Gastroesophageal sphincter (tissue), 4 donors: ENCODE measurements around the gene FAHD1. TPM values are rescaled to one million over a fixed set of nuclear protein-coding genes. Genes with fewer than 3 reads are reported as not detected.

Source experiments
- ATAC-seq: fragments of 150-250 bp; one replicate; pipeline ENCODE4 v1.9.1; 2016; ENCODE audit warnings: mild to moderate bottlenecking, moderate library complexity
- H3K27ac ChIP-seq, 4 donors: fragments of 200-600 bp; sonication (generic) in 3 of 4; 1 replicate in 3 of 4; 2 replicates in 1 of 4; pipeline ENCODE4 v1.5.1; 2016 to 2019
- H3K27me3 ChIP-seq: fragments of 200-600 bp; sonication (generic); one replicate; pipeline ENCODE4 v1.5.1; 2019
- H3K36me3 ChIP-seq, 2 donors: fragments of 200-600 bp; sonication (generic); one replicate each; pipeline ENCODE4 v1.5.1; 2019; ENCODE audit warnings: control low read depth in 1 of 2
- H3K4me1 ChIP-seq, 3 donors: fragments of 200-600 bp; sonication (generic); 1 replicate in 2 of 3; 2 replicates in 1 of 3; pipeline ENCODE4 v1.5.1; 2016 to 2019; ENCODE audit warnings: control low read depth in 2 of 3
- H3K4me3 ChIP-seq, 2 donors: fragments of 200-600 bp; sonication (generic); one replicate each; pipeline ENCODE4 v1.5.1; 2019; ENCODE audit warnings: mild to moderate bottlenecking in 1 of 2, moderate library complexity in 1 of 2
- H3K9me3 ChIP-seq, 3 donors: fragments of 200-600 bp; sonication (generic); one replicate each; pipeline ENCODE4 v1.5.1; 2017 to 2019; ENCODE audit warnings: control low read depth in 2 of 3
- EP300 ChIP-seq: sonication (generic); formaldehyde crosslinking; IDR thresholded peaks from one replicate; pipeline ENCODE4 v1.6.1; 2017; ENCODE audit warnings: antibody characterized with exemption, mild to moderate bottlenecking
- POLR2A ChIP-seq, 2 donors: fragments of 450-650 bp; IDR thresholded peaks; one replicate each; pipeline ENCODE4 v1.6.1; 2017; ENCODE audit warnings: antibody characterized with exemption in 2 of 2, mild to moderate bottlenecking in 2 of 2, moderate library complexity in 1 of 2
- POLR2AphosphoS5 ChIP-seq: sonication (generic); formaldehyde crosslinking; IDR thresholded peaks from one replicate; pipeline ENCODE4 v1.6.1; 2017; ENCODE audit warnings: antibody characterized with exemption
- WGBS, 2 donors: methylation state at CpG; one replicate each; pipeline ENCODE4 v1.1.5; 2018; ENCODE audit warnings: low coverage in 1 of 2; 5-methylcytosine and 5-hydroxymethylcytosine counted together
- total RNA-seq, 4 donors: library from RNA; depleted of rRNA; stranded (reverse); fragments of >200 nt; gene quantifications; one replicate each; pipeline ENCODE4 v1.1.0, GENCODE V29; 2016
- TF ChIP-seq, protein P1 (sequence below), 4 experiments: fragments of 200-600 bp in 2 of 4; fragments of 450-650 bp in 2 of 4; sonication (generic) in 1 of 4; IDR thresholded peaks; one replicate each; pipeline ENCODE4 v1.5.1; 2017 to 2019; ENCODE audit warnings: antibody characterized with exemption in 4 of 4, mild to moderate bottlenecking in 2 of 4, moderate library complexity in 2 of 4

FAHD1 gene
- total RNA-seq, 4 donors from 2014 or later: 22.9 to 44.0 (median 30.2) TPM

DNA sequence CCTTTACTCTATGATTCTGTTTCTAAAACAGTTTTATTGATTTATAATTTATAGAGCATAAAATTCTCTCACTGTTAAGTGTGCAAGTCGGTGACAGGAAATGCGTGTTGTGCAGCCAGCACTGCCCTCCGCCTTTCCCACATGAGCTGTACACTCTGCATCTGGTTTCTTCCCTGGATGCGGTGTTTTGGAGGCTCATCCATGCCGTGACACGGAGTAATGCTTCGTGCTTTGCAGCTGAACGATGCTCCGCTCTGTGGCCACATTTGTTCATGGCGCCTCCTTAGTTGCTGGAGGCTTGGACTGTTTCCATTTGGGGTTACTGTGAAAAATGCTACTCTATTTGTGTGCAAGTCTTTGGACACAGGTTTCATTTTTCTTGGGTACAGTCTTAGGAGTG, 26.3 kb upstream of the FAHD1 start:
- Histone ChIP-seq H3K36me3 (peaks cover 0 to 12% of the 10 kb centered on the region in 2 donors), H3K4me1 (no peaks in the 10 kb centered on the region), H3K27ac (no peak overlapping the region), H3K9me3 (peaks cover 0 to 6% (median 0%) of the 10 kb centered on the region in 3 donors), H3K4me3 (no peak overlapping the region), H3K27me3 (no peaks in the 10 kb centered on the region)
- 53 to 74% methylated on average over 10 of the region's 10 CpGs for WGBS, 2 donors
- no peak for ATAC-seq
- no peak for TF ChIP-seq EP300
- no peak for TF ChIP-seq POLR2AphosphoS5
- no peak for TF ChIP-seq POLR2A (IDR thresholded peaks at IDR 0.05)
- TF ChIP-seq, protein P1, sequence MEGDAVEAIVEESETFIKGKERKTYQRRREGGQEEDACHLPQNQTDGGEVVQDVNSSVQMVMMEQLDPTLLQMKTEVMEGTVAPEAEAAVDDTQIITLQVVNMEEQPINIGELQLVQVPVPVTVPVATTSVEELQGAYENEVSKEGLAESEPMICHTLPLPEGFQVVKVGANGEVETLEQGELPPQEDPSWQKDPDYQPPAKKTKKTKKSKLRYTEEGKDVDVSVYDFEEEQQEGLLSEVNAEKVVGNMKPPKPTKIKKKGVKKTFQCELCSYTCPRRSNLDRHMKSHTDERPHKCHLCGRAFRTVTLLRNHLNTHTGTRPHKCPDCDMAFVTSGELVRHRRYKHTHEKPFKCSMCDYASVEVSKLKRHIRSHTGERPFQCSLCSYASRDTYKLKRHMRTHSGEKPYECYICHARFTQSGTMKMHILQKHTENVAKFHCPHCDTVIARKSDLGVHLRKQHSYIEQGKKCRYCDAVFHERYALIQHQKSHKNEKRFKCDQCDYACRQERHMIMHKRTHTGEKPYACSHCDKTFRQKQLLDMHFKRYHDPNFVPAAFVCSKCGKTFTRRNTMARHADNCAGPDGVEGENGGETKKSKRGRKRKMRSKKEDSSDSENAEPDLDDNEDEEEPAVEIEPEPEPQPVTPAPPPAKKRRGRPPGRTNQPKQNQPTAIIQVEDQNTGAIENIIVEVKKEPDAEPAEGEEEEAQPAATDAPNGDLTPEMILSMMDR (IDR thresholded peaks at IDR 0.05): no peak

DNA sequence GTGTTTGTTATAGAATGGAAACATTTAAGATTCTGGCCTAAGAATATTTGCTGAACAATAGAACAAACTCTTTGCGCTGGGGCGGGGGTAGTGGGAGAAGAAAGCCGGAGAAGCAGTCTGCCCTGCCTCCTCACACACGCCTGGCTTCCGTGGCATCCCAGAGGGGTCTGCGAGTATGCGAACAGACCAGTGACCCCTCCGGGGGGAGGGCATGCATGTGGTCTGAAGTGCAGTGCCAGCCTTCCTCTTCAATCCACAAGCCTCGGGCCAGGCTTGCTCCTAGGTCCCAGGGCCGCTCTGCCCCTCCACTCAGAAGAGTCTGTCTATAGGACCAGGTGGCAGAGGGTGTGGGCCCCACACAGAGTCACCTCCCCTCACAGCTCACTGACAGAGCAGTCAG, 19.4 kb upstream of the FAHD1 start:
- TF ChIP-seq POLR2AphosphoS5 (no peak), POLR2A (IDR thresholded peaks at IDR 0.05) (no peak), EP300 (no peak)
- TF ChIP-seq, protein P1 (IDR thresholded peaks at IDR 0.05): no peak
- H3K27me3 ChIP-seq: no peaks in the 10 kb centered on the region
- H3K4me1 ChIP-seq: peaks cover 0 to 3% (median 0%) of the 10 kb centered on the region in 3 donors
- H3K27ac ChIP-seq: no peak overlapping the region
- 83% methylated on average over 7 of the region's 10 CpGs; no CpG with 5 or more reads in 1 of the 2 donors for WGBS, 2 donors
- H3K4me3 ChIP-seq: no peak overlapping the region
- ATAC-seq: no peak
- H3K36me3 ChIP-seq: peaks cover 0 to 66% of the 10 kb centered on the region in 2 donors
- no peaks in the 10 kb centered on the region for H3K9me3 ChIP-seq

DNA sequence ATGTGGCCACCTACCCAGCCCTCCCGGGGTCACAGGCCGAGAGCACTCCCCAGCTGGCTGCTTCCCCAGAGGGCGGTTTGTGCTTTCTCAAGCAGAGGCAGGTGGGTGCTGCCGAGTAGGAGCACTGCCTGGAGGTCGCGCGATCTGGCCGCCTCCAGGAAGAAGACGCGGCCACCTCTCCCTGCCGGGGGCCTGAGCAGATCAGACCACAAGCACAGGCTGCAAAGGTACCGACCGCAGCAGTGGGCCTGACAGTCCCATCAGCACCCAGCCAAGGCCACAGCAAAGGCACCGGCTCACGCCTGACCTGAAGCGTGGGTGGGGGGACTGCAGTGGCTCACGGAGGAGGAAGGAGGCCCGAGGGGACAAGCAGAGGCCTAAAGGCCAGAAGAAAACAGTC, 18.3 kb upstream of the FAHD1 start:
- Histone ChIP-seq H3K4me3 (no peak overlapping the region), H3K27me3 (no peaks in the 10 kb centered on the region), H3K27ac (no peak overlapping the region), H3K9me3 (no peaks in the 10 kb centered on the region), H3K36me3 (peaks cover 0 to 74% of the 10 kb centered on the region in 2 donors), H3K4me1 (peaks cover 0 to 10% (median 0%) of the 10 kb centered on the region in 3 donors)
- WGBS, 2 donors: no CpG with 5 or more reads among the region's 18 CpGs
- TF ChIP-seq POLR2A (IDR thresholded peaks at IDR 0.05) (no peak), POLR2AphosphoS5 (no peak), EP300 (no peak)
- TF ChIP-seq, protein P1 (IDR thresholded peaks at IDR 0.05): no peak
- ATAC-seq: no peak

- peaks cover 0 to 76% of the 10 kb centered on the region in 2 donors for H3K36me3 ChIP-seq
- H3K4me1 ChIP-seq: peaks cover 0 to 10% (median 0%) of the 10 kb centered on the region in 3 donors
- ATAC-seq: no peak
- 85% methylated on average over 5 of the region's 28 CpGs; no CpG with 5 or more reads in 1 of the 2 donors for WGBS, 2 donors
- no peaks in the 10 kb centered on the region for H3K27me3 ChIP-seq
- TF ChIP-seq EP300 (no peak), POLR2AphosphoS5 (no peak), POLR2A (IDR thresholded peaks at IDR 0.05) (no peak)
- TF ChIP-seq, protein P1 (IDR thresholded peaks at IDR 0.05): no peak
- H3K27ac ChIP-seq: no peak overlapping the region
- no peaks in the 10 kb centered on the region for H3K9me3 ChIP-seq
- H3K4me3 ChIP-seq: no peak overlapping the region
These were observed 17.7 kb upstream of the FAHD1 start for GRCh38 chr16:1809281-1809801.

GRCh38 chr16:1810106-1810505, 16.9 kb upstream of the FAHD1 start:
- peaks cover 0 to 80% of the 10 kb centered on the region in 2 donors for H3K36me3 ChIP-seq
- H3K4me3 ChIP-seq: no peak overlapping the region
- TF ChIP-seq POLR2AphosphoS5: no peak
- TF ChIP-seq EP300: no peak
- TF ChIP-seq, protein P1 (IDR thresholded peaks at IDR 0.05): no peak
- no peak for TF ChIP-seq POLR2A (IDR thresholded peaks at IDR 0.05)
- no peaks in the 10 kb centered on the region for H3K9me3 ChIP-seq
- ATAC-seq: no peak
- H3K4me1 ChIP-seq: peaks cover 0 to 10% (median 0%) of the 10 kb centered on the region in 3 donors
- 94% methylated on average over 7 to 10 of the region's 16 CpGs for WGBS, 2 donors
- H3K27me3 ChIP-seq: no peaks in the 10 kb centered on the region
- H3K27ac ChIP-seq: no peak overlapping the region
